CD4-positive, alpha-beta T cell (primary cell): ENCODE results near the gene UBXN2A. TPM values are rescaled to one million over a fixed set of nuclear protein-coding genes. Genes with fewer than 3 reads are reported as not detected.

Experiments used
- ATAC-seq: fragments of 200-7000 bp; cut with Tn5 transposase; one replicate; pipeline ENCODE4 v1.10.0; 2022; ENCODE audit warnings: mild to moderate bottlenecking; ENCODE audit not compliant: poor library complexity
- CTCF ChIA-PET: fragments of 350-600 bp; sonication (Branson Sonifier 250); formaldehyde crosslinking; loops from one replicate; lab custom pipeline; 2021; ENCODE audit warnings: antibody characterized with exemption, inconsistent platforms; lab: Charles Lee
- POLR2A ChIA-PET: fragments of 350-600 bp; sonication (Branson Sonifier 250); formaldehyde crosslinking; loops from one replicate; lab custom pipeline; 2021; ENCODE audit warnings: antibody characterized with exemption, inconsistent platforms; lab: Charles Lee
- DNase-seq, 14 experiments: peaks; one replicate each; pipeline ENCODE4 v3.0.0-alpha.2; 2013 to 2020; ENCODE audit warnings: mixed read lengths in 2 of 14
- H3K27ac ChIP-seq, 2 donors: one replicate each; pipeline versions ENCODE4 v1.5.1 to v1.7.0; 2013; ENCODE audit warnings: low read length in 2 of 2, low read depth in 1 of 2, mild to moderate bottlenecking in 1 of 2
- H3K27me3 ChIP-seq, 2 experiments: 1 replicate in 1 of 2; 2 replicates in 1 of 2; pipeline versions ENCODE4 v1.6.1 to v1.7.0; 2013; ENCODE audit warnings: low read length in 2 of 2, control low read depth in 1 of 2, mild to moderate bottlenecking in 1 of 2, moderate library complexity in 1 of 2; ENCODE audit not compliant: insufficient read depth in 2 of 2, control insufficient read depth in 1 of 2
- H3K36me3 ChIP-seq: one replicate; pipeline ENCODE4 v1.6.1; 2013; ENCODE audit warnings: low read length, control low read depth; ENCODE audit not compliant: insufficient read depth
- H3K4me1 ChIP-seq: one replicate; pipeline ENCODE4 v1.6.1; 2013; ENCODE audit warnings: low read length, control low read depth; ENCODE audit not compliant: insufficient read depth
- H3K4me3 ChIP-seq: one replicate; pipeline ENCODE4 v1.5.1; 2013; ENCODE audit warnings: mild to moderate bottlenecking, low read length, moderate library complexity
- H3K9me3 ChIP-seq, 2 experiments: 1 replicate in 1 of 2; 2 replicates in 1 of 2; pipeline versions ENCODE4 v1.6.1 to v1.7.0; 2013; ENCODE audit warnings: low read length in 2 of 2, mild to moderate bottlenecking in 2 of 2, control low read depth in 1 of 2, moderate library complexity in 1 of 2; ENCODE audit not compliant: control insufficient read depth in 1 of 2, insufficient read depth in 1 of 2
- H3K27ac Mint-ChIP-seq: one replicate; pipeline ENCODE4 v1.8.0; 2020; ENCODE audit warnings: mixed read lengths
- H3K27me3 Mint-ChIP-seq: one replicate; pipeline ENCODE4 v1.8.0; 2021; ENCODE audit warnings: mixed read lengths
- H3K36me3 Mint-ChIP-seq: one replicate; pipeline ENCODE4 v1.8.0; 2021; ENCODE audit warnings: low read depth, mixed read lengths
- H3K4me1 Mint-ChIP-seq: one replicate; pipeline ENCODE4 v1.8.0; 2021; ENCODE audit warnings: low read depth, mixed read lengths
- H3K4me3 Mint-ChIP-seq: one replicate; pipeline ENCODE4 v1.8.0; 2020; ENCODE audit warnings: mild to moderate bottlenecking, mixed read lengths
- H3K9me3 Mint-ChIP-seq: one replicate; pipeline ENCODE4 v1.8.0; 2020; ENCODE audit warnings: mixed read lengths
- CTCF ChIP-seq: fragments of 200-600 bp; IDR thresholded peaks from one replicate; pipeline ENCODE4 v1.8.0; 2022; ENCODE audit warnings: antibody characterized with exemption, mild to moderate bottlenecking
- intact Hi-C, 2 experiments: fragments of 100-400 bp; cut with DNase I in 1 of 2; cut with micrococcal nuclease in 1 of 2; formaldehyde crosslinking; loops; one replicate each; pipeline versions ENCODE4 v1.15.1 to v1.9.0; 2023 to 2025; cut with DNase I, micrococcal nuclease
- total RNA-seq, 174 experiments: library from RNA in 2 of 174; stranded (reverse) in 2 of 174; gene quantifications; one replicate each; pipeline ENCODE4 v1.2.3 and lab custom pipeline; 2021 to 2026

The UBXN2A gene
- total RNA-seq, 2 experiments from 2014 or later = 12.9 to 16.7 TPM

GRCh38 chr2:23904692-23905091 is 35.6 kb upstream of the UBXN2A start:
- intact Hi-C loops = no loop called here
- no peaks in the 10 kb centered on the region for H3K36me3 ChIP-seq
- no peak for TF ChIP-seq CTCF
- no peak overlapping the region for H3K27ac ChIP-seq
- DNase-seq (no peak), ATAC-seq (no peak)
- Mint-ChIP-seq H3K4me3 (no peak overlapping the region), H3K27me3 (no peaks in the 10 kb centered on the region), H3K27ac (no peak overlapping the region), H3K9me3 (no peaks in the 10 kb centered on the region), H3K4me1 (peaks cover 63% of the 10 kb centered on the region), H3K36me3 (peaks cover 5% of the 10 kb centered on the region)
- no peaks in the 10 kb centered on the region for H3K4me1 ChIP-seq
- H3K4me3 ChIP-seq = no peak overlapping the region
- POLR2A ChIA-PET = interaction anchor here (2.0 kb wide), 1 partner anchor 21 kb away, joined by 5 read pairs; no protein-coding TSS in a partner anchor
- CTCF ChIA-PET = no interaction called here
- no peaks in the 10 kb centered on the region for H3K27me3 ChIP-seq
- no peaks in the 10 kb centered on the region for H3K9me3 ChIP-seq

- no peaks in the 10 kb centered on the region for H3K9me3 Mint-ChIP-seq
- Histone ChIP-seq H3K4me1 (no peaks in the 10 kb centered on the region), H3K9me3 (no peaks in the 10 kb centered on the region), H3K27ac (no peak overlapping the region), H3K36me3 (no peaks in the 10 kb centered on the region), H3K27me3 (no peaks in the 10 kb centered on the region), H3K4me3 (no peak overlapping the region)
- peaks cover 7% of the 10 kb centered on the region for H3K36me3 Mint-ChIP-seq
- CTCF ChIA-PET = no interaction called here
- DNase-seq (no peak), ATAC-seq (no peak)
- no peaks in the 10 kb centered on the region for H3K27me3 Mint-ChIP-seq
- intact Hi-C loops = no loop called here
- POLR2A ChIA-PET = interaction anchor here (0.6 to 2.0 kb wide), 2 partner anchors 20 to 86 kb away, joined by 5 read pairs; no protein-coding TSS in a partner anchor
- no peak overlapping the region for H3K27ac Mint-ChIP-seq
- no peak for TF ChIP-seq CTCF
- no peak overlapping the region for H3K4me3 Mint-ChIP-seq
- H3K4me1 Mint-ChIP-seq = peaks cover 63% of the 10 kb centered on the region
These were observed 35.1 kb upstream of the UBXN2A start for GRCh38 chr2:23905155-23905554.

GRCh38 chr2:23912054-23912453 is 28.2 kb upstream of the UBXN2A start:
- TF ChIP-seq CTCF = no peak
- Histone ChIP-seq H3K4me3 (no peak overlapping the region), H3K9me3 (no peaks in the 10 kb centered on the region), H3K36me3 (no peaks in the 10 kb centered on the region), H3K27me3 (no peaks in the 10 kb centered on the region), H3K4me1 (peaks cover 11% of the 10 kb centered on the region), H3K27ac (no peak overlapping the region)
- intact Hi-C loops = no loop called here
- no peak overlapping the region for H3K27ac Mint-ChIP-seq
- DNase-seq (no peak), ATAC-seq (no peak)
- CTCF ChIA-PET = interaction anchor here (1.3 kb wide), 1 partner anchor 15 kb away, joined by 3 read pairs; the partner anchor contains the start of gene ATAD2B
- H3K36me3 Mint-ChIP-seq = peaks cover 11% of the 10 kb centered on the region
- POLR2A ChIA-PET = no interaction called here
- no peak overlapping the region for H3K4me3 Mint-ChIP-seq
- H3K9me3 Mint-ChIP-seq = no peaks in the 10 kb centered on the region
- H3K4me1 Mint-ChIP-seq = peaks cover 54% of the 10 kb centered on the region
- no peaks in the 10 kb centered on the region for H3K27me3 Mint-ChIP-seq
